Glutamatergic neuron (in vitro differentiated cells): ENCODE data around the gene SNX9. TPM values are rescaled to one million over a fixed set of nuclear protein-coding genes. Genes with fewer than 3 reads are reported as not detected.
"Not testable (repeated sequence)": the region's sequence is repeated elsewhere in the genome, so short reads cannot be mapped to it uniquely, and the experiment has no call there.

Experiments
- DNase-seq: peaks from one replicate; pipeline ENCODE4 v3.0.0; 2022
- H3K27ac Mint-ChIP-seq: one replicate; pipeline ENCODE4 v1.8.0; 2020; ENCODE audit warnings: mild to moderate bottlenecking, mixed read lengths, inconsistent platforms; ENCODE audit not compliant: unreplicated experiment
- H3K27me3 Mint-ChIP-seq: one replicate; pipeline ENCODE4 v1.8.0; 2020; ENCODE audit warnings: mild to moderate bottlenecking, moderate library complexity, mixed read lengths, inconsistent platforms; ENCODE audit not compliant: unreplicated experiment
- H3K36me3 Mint-ChIP-seq: one replicate; pipeline ENCODE4 v1.8.0; 2020; ENCODE audit warnings: mild to moderate bottlenecking, mixed read lengths, inconsistent platforms; ENCODE audit not compliant: unreplicated experiment
- H3K4me1 Mint-ChIP-seq: one replicate; pipeline ENCODE4 v1.8.0; 2020; ENCODE audit warnings: mild to moderate bottlenecking, low read depth, mixed read lengths, inconsistent platforms; ENCODE audit not compliant: unreplicated experiment
- H3K4me3 Mint-ChIP-seq: one replicate; pipeline ENCODE4 v1.8.0; 2020; ENCODE audit warnings: mild to moderate bottlenecking, mixed read lengths, inconsistent platforms; ENCODE audit not compliant: unreplicated experiment
- H3K9me3 Mint-ChIP-seq: one replicate; pipeline ENCODE4 v1.8.0; 2020; ENCODE audit warnings: mild to moderate bottlenecking, moderate library complexity, mixed read lengths, inconsistent platforms; ENCODE audit not compliant: unreplicated experiment
- CTCF ChIP-seq: fragments of 200-600 bp; sonication (generic); IDR thresholded peaks from one replicate; pipeline ENCODE4 v1.5.0; 2021; ENCODE audit not compliant: partially characterized antibody, unreplicated experiment
- total RNA-seq: library from RNA; stranded (reverse); fragmentation: NEBNext Ultra II Directional; extraction: Animal tissue kit (Norgen Biotek cat#: 25700); gene quantifications from one replicate; pipeline ENCODE4 v1.2.1, GENCODE V29; 2021; ENCODE audit not compliant: unreplicated experiment

Gene SNX9
- total RNA-seq, 1 donor from 2014 or later: 45.7 TPM

DNA sequence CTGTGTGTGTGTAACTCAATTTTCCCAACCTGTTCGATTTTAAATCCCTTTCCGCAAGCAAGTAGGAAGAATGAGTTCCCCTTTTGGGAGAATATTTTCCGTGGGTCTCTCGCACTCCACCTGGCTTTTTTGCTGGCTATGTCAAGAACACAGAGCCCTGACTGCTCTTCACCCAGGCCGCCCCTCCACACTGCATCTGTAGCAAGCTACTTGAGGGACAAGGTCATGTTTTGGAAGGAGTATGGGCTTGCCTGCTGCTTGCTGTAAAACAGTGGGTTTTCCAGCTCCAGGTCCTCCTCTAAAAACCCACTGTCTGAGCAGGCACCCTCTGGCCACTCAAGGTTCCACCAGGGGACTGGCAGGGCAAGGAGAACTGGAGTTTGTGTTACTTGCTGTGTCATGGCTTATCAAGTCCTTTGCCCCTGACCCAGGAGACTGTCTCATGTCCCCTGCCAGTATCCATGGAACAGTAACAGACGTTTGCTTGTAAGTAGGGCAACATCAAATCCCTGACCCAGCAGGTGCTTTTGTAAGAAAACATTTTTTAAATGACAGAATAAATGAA lies 123.1 kb downstream of the SNX9 start:
- peaks cover 3% of the 10 kb centered on the region for H3K4me1 Mint-ChIP-seq
- H3K36me3 Mint-ChIP-seq: peaks cover 41% of the 10 kb centered on the region
- TF ChIP-seq CTCF: no peak
- H3K9me3 Mint-ChIP-seq: peaks cover 21% of the 10 kb centered on the region
- H3K27ac Mint-ChIP-seq: no peak overlapping the region
- H3K27me3 Mint-ChIP-seq: peaks cover 5% of the 10 kb centered on the region
- DNase-seq: no peak
- H3K4me3 Mint-ChIP-seq: no peak overlapping the region

DNA sequence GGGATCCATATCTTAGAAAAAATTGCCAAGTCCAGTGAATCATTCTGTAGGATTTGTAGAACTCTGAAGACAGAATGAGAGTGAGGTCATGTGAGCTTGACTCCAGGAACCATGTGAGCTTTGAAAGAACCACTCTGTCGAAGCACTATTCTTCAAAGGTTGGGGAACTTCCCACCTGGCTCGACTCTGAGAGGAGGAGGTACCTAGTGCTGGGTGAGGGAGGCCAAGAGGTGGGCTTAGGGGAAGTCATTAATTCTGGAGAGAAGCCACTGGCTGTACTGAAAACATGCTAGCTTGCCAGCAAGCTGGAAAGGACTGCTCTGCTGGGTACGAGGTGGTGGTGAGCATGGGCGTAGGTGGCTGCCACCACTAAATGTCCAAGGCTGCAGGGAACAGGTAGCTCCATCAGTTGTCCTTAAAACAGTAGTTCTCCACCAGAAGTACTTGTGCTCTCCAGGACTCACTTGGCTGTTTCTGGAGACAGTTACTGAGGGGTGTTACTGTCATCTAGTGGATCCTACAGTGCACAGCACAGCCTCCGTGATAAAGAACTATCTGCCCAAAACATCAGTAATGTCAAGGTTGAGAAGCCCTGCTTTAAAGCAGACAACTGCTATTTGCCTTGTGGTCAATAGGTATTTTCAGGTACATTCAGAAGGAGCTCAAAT lies 124.0 kb downstream of the SNX9 start:
- peaks cover 42% of the 10 kb centered on the region for H3K36me3 Mint-ChIP-seq
- H3K27ac Mint-ChIP-seq: no peak overlapping the region
- no peak overlapping the region for H3K4me3 Mint-ChIP-seq
- peaks cover 5% of the 10 kb centered on the region for H3K27me3 Mint-ChIP-seq
- H3K9me3 Mint-ChIP-seq: peaks cover 21% of the 10 kb centered on the region
- DNase-seq: no peak
- no peak for TF ChIP-seq CTCF
- H3K4me1 Mint-ChIP-seq: peaks cover 2% of the 10 kb centered on the region

DNA sequence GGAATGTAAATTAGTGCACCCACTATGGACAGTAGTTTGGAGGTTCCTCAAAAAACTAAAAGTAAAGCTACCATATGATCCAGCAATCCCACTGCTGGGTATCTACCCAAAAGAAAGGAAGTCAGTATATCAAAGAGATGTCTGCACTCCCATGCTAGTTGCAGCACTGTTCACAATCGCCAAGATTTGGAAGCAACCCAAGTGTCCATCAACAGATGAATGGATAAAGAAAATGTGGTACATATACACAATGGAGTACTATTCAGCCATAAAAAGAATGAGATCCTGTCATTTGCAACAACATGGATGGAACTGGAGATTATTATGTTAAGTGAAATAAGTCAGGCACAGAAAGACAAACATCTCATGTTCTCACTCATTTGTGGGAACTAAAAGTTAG lies 127.9 kb downstream of the SNX9 start:
- not testable (repeated sequence) for H3K27ac Mint-ChIP-seq, H3K4me3 Mint-ChIP-seq, DNase-seq, H3K4me1 Mint-ChIP-seq, H3K27me3 Mint-ChIP-seq
- Mint-ChIP-seq H3K9me3 (peaks cover 19% of the 10 kb centered on the region), H3K36me3 (peaks cover 36% of the 10 kb centered on the region)

GRCh38 chr6:157951828-157952227 lies 128.8 kb downstream of the SNX9 start:
- Mint-ChIP-seq H3K9me3 (peaks cover 15% of the 10 kb centered on the region), H3K4me3 (no peak overlapping the region), H3K27ac (no peak overlapping the region), H3K4me1 (no peaks in the 10 kb centered on the region), H3K36me3 (peaks cover 33% of the 10 kb centered on the region), H3K27me3 (peaks cover 3% of the 10 kb centered on the region)
- no peak for TF ChIP-seq CTCF
- no peak for DNase-seq

- H3K36me3 Mint-ChIP-seq: peaks cover 30% of the 10 kb centered on the region
- no peak for TF ChIP-seq CTCF
- H3K9me3 Mint-ChIP-seq: peaks cover 12% of the 10 kb centered on the region
- DNase-seq: no peak
- H3K27me3 Mint-ChIP-seq: peaks cover 3% of the 10 kb centered on the region
- no peaks in the 10 kb centered on the region for H3K4me1 Mint-ChIP-seq
- no peak overlapping the region for H3K4me3 Mint-ChIP-seq
- no peak overlapping the region for H3K27ac Mint-ChIP-seq
These were observed 129.9 kb downstream of the SNX9 start for GRCh38 chr6:157952861-157953351.
